ENCODE results near the gene PSMA3.

PSMA3 gene

DNA sequence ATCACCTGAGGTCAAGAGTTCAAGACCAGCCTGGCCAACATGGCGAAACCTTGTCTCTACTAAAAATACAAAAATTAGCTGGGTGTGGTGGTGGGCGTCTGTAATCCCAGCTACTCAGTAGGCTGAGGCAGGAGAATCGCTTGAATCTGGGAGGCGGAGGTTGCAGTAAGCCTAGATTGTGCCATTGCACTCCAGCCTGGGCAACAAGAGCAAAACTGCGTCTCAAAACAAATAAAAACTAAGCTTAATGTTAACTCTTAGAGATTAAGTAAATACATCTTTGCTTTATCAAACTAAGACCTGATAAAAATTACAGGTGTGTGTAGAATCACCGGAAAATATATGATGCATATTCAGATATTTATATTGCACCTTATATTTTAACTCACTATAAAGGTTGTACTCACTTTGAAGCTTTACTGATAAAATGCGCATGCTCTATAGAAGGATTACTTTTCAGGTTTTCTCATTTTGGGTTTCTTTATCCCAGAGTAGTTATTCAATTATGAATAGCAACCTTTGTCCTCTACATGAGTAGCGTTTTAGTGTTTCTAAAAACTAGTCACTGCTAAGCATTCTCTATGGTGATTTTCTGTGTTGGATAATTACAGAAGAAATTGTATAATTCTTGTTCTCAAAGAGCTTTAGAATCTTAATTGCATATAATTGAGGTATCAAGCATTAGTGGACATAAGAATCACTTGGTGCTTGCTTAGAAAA, 63.1 kb downstream of the PSMA3 start:
- CTCF ChIA-PET: interaction anchor here (0.6 kb wide), 1 partner anchor 41 kb away, joined by 3 read pairs; no protein-coding TSS in a partner anchor
- no peak overlapping the region for H3K4me3 ChIP-seq (ENCODE audit: low read depth, low read length)
- TF ChIP-seq, protein P1, sequence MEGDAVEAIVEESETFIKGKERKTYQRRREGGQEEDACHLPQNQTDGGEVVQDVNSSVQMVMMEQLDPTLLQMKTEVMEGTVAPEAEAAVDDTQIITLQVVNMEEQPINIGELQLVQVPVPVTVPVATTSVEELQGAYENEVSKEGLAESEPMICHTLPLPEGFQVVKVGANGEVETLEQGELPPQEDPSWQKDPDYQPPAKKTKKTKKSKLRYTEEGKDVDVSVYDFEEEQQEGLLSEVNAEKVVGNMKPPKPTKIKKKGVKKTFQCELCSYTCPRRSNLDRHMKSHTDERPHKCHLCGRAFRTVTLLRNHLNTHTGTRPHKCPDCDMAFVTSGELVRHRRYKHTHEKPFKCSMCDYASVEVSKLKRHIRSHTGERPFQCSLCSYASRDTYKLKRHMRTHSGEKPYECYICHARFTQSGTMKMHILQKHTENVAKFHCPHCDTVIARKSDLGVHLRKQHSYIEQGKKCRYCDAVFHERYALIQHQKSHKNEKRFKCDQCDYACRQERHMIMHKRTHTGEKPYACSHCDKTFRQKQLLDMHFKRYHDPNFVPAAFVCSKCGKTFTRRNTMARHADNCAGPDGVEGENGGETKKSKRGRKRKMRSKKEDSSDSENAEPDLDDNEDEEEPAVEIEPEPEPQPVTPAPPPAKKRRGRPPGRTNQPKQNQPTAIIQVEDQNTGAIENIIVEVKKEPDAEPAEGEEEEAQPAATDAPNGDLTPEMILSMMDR (IDR thresholded peaks at IDR 0.05; ENCODE audit: insufficient read depth, low read length, missing control alignments): no peak
- POLR2A ChIA-PET: interaction anchor here (1.4 kb wide), 1 partner anchor 10 kb away, joined by 3 read pairs; the partner anchor contains the start of gene ARID4A
- no peak for DNase-seq (ENCODE audit: low read depth, low spot score)

DNA sequence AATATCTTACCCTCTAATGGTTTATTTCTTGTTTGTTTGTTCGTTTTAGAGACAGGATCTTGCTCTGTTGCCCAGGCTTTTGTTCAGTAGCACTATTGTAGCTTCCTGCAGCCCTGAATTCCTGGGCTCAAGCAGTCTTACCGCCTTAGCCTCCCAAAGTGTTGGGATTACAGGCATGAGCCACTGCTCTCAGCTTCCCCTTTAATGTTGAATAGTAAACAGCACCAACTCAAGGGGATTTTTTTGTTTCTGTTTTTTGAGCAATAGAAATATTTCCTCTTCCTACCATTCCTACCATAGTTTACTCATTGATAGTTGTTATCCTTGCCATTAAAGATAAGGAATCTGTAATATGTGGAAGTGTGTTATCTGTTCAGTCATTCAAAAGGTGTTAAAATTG, 64.4 kb downstream of the PSMA3 start:
- DNase-seq (ENCODE audit: low read depth, low spot score): no peak
- TF ChIP-seq, protein P1 (IDR thresholded peaks at IDR 0.05; ENCODE audit: insufficient read depth, low read length, missing control alignments): no peak
- H3K4me3 ChIP-seq (ENCODE audit: low read depth, low read length): no peak overlapping the region
- POLR2A ChIA-PET: no interaction called here
- CTCF ChIA-PET: no interaction called here

DNA sequence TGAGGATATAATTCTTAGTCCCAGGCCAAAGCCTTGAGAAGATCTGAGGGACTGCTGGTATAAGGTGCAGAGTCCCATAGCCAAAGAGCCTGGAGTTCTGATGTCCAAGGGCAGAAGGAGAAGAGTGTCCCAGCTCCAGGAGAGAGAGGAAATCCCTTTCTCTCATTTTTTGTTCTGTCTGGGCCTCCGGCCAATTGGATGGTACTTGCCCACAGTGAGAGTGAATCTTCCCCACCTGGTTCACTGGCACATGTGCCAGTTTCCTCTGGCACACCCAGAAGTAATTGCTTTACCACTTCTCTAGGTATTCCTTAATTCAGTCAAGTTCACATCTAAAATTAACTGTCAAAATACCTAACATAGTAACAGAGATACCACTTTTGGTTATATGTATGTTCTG, 69.1 kb downstream of the PSMA3 start:
- TF ChIP-seq, protein P1 (IDR thresholded peaks at IDR 0.05; ENCODE audit: insufficient read depth, low read length, missing control alignments): no peak
- H3K4me3 ChIP-seq (ENCODE audit: low read depth, low read length): no peak overlapping the region
- ChIA-PET CTCF (interaction anchor here (1.0 to 1.2 kb wide), 2 partner anchors 8 to 10 kb away, joined by 3 to 4 read pairs; no protein-coding TSS in a partner anchor), POLR2A (no interaction called here)
- no peak for DNase-seq (ENCODE audit: low read depth, low spot score)

DNA sequence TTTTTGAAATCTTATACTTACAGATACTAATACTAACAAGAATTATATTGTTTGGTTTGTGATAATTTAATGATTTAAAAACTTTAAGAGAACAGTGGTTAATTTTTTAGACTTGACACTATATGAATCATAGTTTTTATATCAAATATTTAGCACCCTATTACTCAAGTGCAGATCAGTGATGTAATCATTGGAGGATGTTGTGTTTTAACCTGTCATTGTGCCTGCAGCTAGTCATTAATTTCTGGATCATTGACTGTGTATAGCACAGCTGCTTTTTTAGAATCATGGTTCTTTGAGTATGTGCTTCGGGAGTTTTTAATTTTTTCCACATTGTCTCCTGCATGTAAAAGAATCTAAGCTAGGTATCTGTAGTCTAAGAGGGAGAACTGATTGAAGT, 71.0 kb downstream of the PSMA3 start:
- TF ChIP-seq, protein P1 (IDR thresholded peaks at IDR 0.05; ENCODE audit: insufficient read depth, low read length, missing control alignments): no peak
- CTCF ChIA-PET: no interaction called here
- no peak for DNase-seq (ENCODE audit: low read depth, low spot score)
- no peak overlapping the region for H3K4me3 ChIP-seq (ENCODE audit: low read depth, low read length)
- POLR2A ChIA-PET: interaction anchor here (1.0 kb wide), 1 partner anchor 18 kb away, joined by 3 read pairs; the partner anchor contains the start of gene ARID4A

Data from AG04449 (cell line).